A673 (cell line): Measurements from ENCODE around the gene GALNT12. TPM values are rescaled to one million over a fixed set of nuclear protein-coding genes. Genes with fewer than 3 reads are reported as not detected.

Experiments
- BruUV-seq: library from RNA; stranded (reverse); fragments of 400-500 nt; replicated peaks from 2 replicates; lab custom pipeline; 2021; lab: Mats Ljungman, UMichigan
- CTCF ChIA-PET: fragments of 300-600 bp; sonication (Branson Sonifier 250); formaldehyde crosslinking; loops from one replicate; lab custom pipeline; 2022; ENCODE audit warnings: antibody characterized with exemption; lab: Charles Lee
- POLR2A ChIA-PET: fragments of 300-600 bp; sonication (Branson Sonifier 250); formaldehyde crosslinking; loops from one replicate; lab custom pipeline; 2022; ENCODE audit warnings: antibody characterized with exemption; ENCODE audit not compliant: low non-redundant PET; lab: Charles Lee
- DNase-seq: peaks from one replicate; pipeline ENCODE4 v3.0.0-alpha.2; 2015; ENCODE audit warnings: low spot score
- H3K27ac ChIP-seq: fragments of 200-600 bp; sonication (generic); 2 replicates; pipeline ENCODE4 v1.5.1; 2016; ENCODE audit warnings: mixed run types, low read depth, mild to moderate bottlenecking, mixed read lengths, antibody characterized with exemption, low read length; ENCODE audit not compliant: poor library complexity, severe bottlenecking
- H3K27me3 ChIP-seq: fragments of 200-600 bp; sonication (generic); replicated peaks from 2 replicates; pipeline ENCODE4 v1.6.1; 2017; ENCODE audit warnings: mixed run types, low read depth, mild to moderate bottlenecking, mixed read lengths, antibody characterized with exemption, low read length; ENCODE audit not compliant: insufficient read depth, poor library complexity
- H3K36me3 ChIP-seq: fragments of 200-600 bp; sonication (generic); 2 replicates; pipeline ENCODE4 v1.6.1; 2016; ENCODE audit warnings: mixed run types, mild to moderate bottlenecking, mixed read lengths, antibody characterized with exemption, low read length; ENCODE audit not compliant: insufficient read depth, poor library complexity, severe bottlenecking
- H3K4me1 ChIP-seq: fragments of 200-600 bp; sonication (generic); 2 replicates; pipeline ENCODE4 v1.6.1; 2017; ENCODE audit warnings: mixed run types, mild to moderate bottlenecking, mixed read lengths, antibody characterized with exemption, low read length; ENCODE audit not compliant: insufficient read depth, poor library complexity, severe bottlenecking
- H3K4me3 ChIP-seq: fragments of 200-600 bp; sonication (generic); 2 replicates; pipeline ENCODE4 v1.5.1; 2016; ENCODE audit warnings: low read depth, mixed run types, mild to moderate bottlenecking, mixed read lengths, low read length; ENCODE audit not compliant: poor library complexity, severe bottlenecking
- H3K9me3 ChIP-seq: fragments of 200-600 bp; sonication (generic); 2 replicates; pipeline ENCODE4 v1.6.1; 2016; ENCODE audit warnings: mixed run types, low read depth, mild to moderate bottlenecking, mixed read lengths, antibody characterized with exemption, low read length; ENCODE audit not compliant: poor library complexity, severe bottlenecking
- EZH2 ChIP-seq: fragments of 200-600 bp; sonication (generic); IDR thresholded peaks from 2 replicates; pipeline ENCODE4 v1.6.1; 2017; ENCODE audit warnings: borderline replicate concordance, low read depth, mild to moderate bottlenecking, mixed read lengths, antibody characterized with exemption, low read length; ENCODE audit not compliant: poor library complexity, severe bottlenecking
- intact Hi-C: fragments of 100-400 bp; cut with micrococcal nuclease; formaldehyde crosslinking; loops from one replicate; pipeline ENCODE4 v1.10.0; 2022; ENCODE audit not compliant: unreplicated experiment
- total RNA-seq: library from RNA; stranded (reverse); gene quantifications from 2 replicates; pipeline ENCODE4 v1.2.3, GENCODE V29; 2021
- TF ChIP-seq, protein P1 (sequence below): fragments of 300-800, 200-600 bp; sonication (generic); conservative IDR thresholded peaks from 2 replicates; pipeline ENCODE4 v1.5.1; 2017; ENCODE audit warnings: low read depth, mild to moderate bottlenecking, antibody characterized with exemption, low read length, moderate library complexity, mixed read lengths

The GALNT12 gene
- total RNA-seq, 1 experiment from 2014 or later = 0.54 TPM

DNA sequence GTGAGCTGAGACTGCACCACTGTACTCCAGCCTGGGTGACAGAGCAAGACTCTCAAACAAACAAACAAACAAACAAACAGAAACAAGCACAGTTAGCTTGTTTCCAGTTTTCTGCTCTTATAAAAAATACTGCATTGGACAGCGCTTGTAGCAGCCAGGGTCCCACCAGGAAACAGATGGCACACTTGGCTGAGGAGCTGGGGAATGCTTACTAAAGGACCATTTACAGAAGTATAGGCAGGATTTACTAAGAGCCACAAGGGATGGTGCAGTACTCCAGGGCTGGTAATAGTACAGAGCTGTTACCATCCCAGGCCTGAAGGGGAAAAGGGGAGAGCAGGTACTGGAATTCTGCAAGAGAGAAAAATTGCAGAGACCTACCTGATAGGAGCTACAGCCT is 5.9 kb upstream of the GALNT12 start:
- H3K27me3 ChIP-seq = peaks cover 21% of the 10 kb centered on the region
- no peaks in the 10 kb centered on the region for H3K4me1 ChIP-seq
- H3K36me3 ChIP-seq = no peaks in the 10 kb centered on the region
- POLR2A ChIA-PET = interaction anchor here (0.6 kb wide), 1 partner anchor 848 kb away, joined by 3 read pairs; no protein-coding TSS in a partner anchor
- no TSS peak for BruUV-seq
- intact Hi-C loops = no loop called here
- CTCF ChIA-PET = no interaction called here
- no peaks in the 10 kb centered on the region for H3K9me3 ChIP-seq
- H3K4me3 ChIP-seq = no peak overlapping the region
- no peak for DNase-seq
- H3K27ac ChIP-seq = no peak overlapping the region
- no peak for TF ChIP-seq EZH2
- TF ChIP-seq, protein P1, sequence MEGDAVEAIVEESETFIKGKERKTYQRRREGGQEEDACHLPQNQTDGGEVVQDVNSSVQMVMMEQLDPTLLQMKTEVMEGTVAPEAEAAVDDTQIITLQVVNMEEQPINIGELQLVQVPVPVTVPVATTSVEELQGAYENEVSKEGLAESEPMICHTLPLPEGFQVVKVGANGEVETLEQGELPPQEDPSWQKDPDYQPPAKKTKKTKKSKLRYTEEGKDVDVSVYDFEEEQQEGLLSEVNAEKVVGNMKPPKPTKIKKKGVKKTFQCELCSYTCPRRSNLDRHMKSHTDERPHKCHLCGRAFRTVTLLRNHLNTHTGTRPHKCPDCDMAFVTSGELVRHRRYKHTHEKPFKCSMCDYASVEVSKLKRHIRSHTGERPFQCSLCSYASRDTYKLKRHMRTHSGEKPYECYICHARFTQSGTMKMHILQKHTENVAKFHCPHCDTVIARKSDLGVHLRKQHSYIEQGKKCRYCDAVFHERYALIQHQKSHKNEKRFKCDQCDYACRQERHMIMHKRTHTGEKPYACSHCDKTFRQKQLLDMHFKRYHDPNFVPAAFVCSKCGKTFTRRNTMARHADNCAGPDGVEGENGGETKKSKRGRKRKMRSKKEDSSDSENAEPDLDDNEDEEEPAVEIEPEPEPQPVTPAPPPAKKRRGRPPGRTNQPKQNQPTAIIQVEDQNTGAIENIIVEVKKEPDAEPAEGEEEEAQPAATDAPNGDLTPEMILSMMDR = no peak

DNA sequence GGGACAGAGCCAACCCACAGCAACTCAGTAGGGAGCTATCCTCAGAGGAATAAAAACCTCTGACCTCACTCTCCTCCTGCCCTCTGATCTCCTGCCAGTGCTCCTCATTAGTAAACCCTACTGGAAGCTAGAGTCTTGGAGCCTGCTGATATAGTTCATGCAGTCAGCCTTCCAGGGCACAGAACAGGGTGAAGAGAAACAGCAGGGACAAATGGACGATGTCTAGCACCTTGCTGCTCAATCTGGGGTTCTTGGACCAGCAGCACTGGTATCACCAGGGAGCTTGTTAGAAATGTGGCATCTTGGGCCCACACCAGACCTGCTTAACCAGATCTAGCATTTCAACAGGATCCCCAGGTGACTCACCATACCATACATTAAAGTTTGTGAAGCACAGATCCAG is 5.5 kb upstream of the GALNT12 start:
- POLR2A ChIA-PET = interaction anchor here (0.6 kb wide), 1 partner anchor 848 kb away, joined by 3 read pairs; no protein-coding TSS in a partner anchor
- no peak for DNase-seq
- TF ChIP-seq EZH2 = no peak
- TF ChIP-seq, protein P1 = no peak
- Histone ChIP-seq H3K27me3 (peaks cover 26% of the 10 kb centered on the region), H3K4me1 (no peaks in the 10 kb centered on the region), H3K27ac (no peak overlapping the region), H3K9me3 (no peaks in the 10 kb centered on the region), H3K36me3 (no peaks in the 10 kb centered on the region), H3K4me3 (no peak overlapping the region)
- BruUV-seq = no TSS peak
- CTCF ChIA-PET = no interaction called here
- intact Hi-C loops = no loop called here

DNA sequence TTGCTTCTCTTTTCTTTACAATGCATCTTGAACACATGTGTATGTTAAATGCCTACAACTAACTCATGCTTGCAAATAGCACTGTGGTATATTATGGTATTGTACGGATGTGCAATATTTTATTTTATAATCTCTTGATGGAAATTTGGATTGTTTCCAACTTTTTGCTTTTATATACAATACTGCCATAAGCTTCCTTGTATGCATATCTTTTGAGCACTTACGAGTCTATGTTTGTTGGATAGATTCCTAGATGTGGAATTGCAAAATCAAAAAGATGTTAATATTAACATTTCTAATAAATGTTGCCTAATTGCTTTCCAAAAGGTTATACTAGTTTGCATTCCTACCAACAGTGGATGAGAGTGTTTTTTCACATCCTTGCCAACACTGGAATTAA is 3.4 kb upstream of the GALNT12 start:
- TF ChIP-seq, protein P1 = no peak
- TF ChIP-seq EZH2 = no peak
- CTCF ChIA-PET = no interaction called here
- POLR2A ChIA-PET = no interaction called here

More for the DNA sequence above, 3.4 kb upstream of the GALNT12 start:
- no peak overlapping the region for H3K4me3 ChIP-seq
- H3K27ac ChIP-seq = no peak overlapping the region
- no peaks in the 10 kb centered on the region for H3K36me3 ChIP-seq
- no peak for DNase-seq
- H3K4me1 ChIP-seq = no peaks in the 10 kb centered on the region
- intact Hi-C loops = no loop called here
- peaks cover 39% of the 10 kb centered on the region for H3K27me3 ChIP-seq
- no TSS peak for BruUV-seq
- H3K9me3 ChIP-seq = no peaks in the 10 kb centered on the region
